Esophagus squamous epithelium (tissue), 4 donors: ENCODE data around the gene ERRFI1.
"Not testable (repeated sequence)": the region's sequence is repeated elsewhere in the genome, so short reads cannot be mapped to it uniquely, and the experiment has no call there.

ENCODE experiments used
- CTCF ChIP-seq, 6 experiments: fragments of 450-650 bp in 4 of 6; fragments of 200-600 bp in 2 of 6; sonication (generic) in 2 of 6; IDR thresholded peaks; one replicate each; pipeline ENCODE4 v1.5.1; 2016 to 2019; ENCODE audit warnings: antibody characterized with exemption in 6 of 6, mild to moderate bottlenecking in 4 of 6, moderate library complexity in 4 of 6
- POLR2A ChIP-seq, 4 donors: fragments of 450-650 bp; IDR thresholded peaks; one replicate each; pipeline ENCODE4 v1.6.1; 2017; ENCODE audit warnings: antibody characterized with exemption in 4 of 4, mild to moderate bottlenecking in 4 of 4, moderate library complexity in 3 of 4

GRCh38 chr1:7963841-7964240 is 62.3 kb downstream of the ERRFI1 start:
- not testable (repeated sequence) for TF ChIP-seq CTCF, POLR2A (IDR thresholded peaks at IDR 0.05)
